NAMALWA (cell line): ENCODE data around the gene METTL26.

Experiments
- DNase-seq: peaks from one replicate; pipeline ENCODE4 v3.0.0-alpha.2; 2015; ENCODE audit warnings: low spot score

Gene METTL26

DNA sequence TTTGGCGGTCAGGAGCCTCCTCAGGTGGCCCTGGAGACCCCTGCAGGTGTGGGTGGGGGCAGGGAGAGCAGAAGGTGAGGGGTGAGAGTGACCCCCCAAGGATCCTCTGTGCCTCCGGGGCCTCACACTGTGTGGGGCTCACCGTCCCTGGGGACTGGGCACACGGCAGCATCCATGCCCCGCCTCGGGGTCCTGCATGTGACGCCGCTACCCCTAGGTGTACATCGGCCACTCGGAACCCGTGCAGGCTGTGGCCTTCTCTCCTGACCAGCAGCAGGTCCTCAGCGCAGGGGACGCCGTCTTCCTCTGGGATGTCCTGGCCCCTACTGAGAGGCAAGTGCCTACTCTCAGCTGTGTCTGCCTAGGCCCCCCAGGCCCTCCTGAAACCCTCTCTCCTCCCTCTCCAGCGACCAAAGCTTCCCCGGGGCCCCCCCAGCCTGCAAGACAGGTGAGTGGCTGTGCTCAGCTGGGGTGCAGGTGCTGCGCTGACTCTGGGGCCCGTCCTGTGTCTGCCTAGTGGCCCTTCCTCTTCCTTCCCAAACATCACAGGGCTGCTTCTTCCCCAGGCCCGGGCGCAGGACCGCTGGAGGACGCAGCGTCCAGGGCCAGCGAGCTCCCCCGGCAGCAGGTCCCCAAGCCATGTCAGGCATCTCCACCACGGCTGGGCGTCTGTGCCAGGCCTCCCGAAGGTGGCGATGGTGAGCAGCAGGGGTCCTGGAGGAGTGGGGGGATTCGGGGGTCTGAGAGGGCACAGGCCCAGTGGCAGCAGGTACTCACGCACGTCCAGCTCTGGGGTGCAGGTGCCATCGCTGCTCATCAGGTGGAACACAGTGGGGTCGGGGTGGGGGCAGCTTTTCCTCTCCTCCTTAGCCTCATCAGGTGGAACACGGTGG lies 22.8 kb upstream of the METTL26 start:
- DNase-seq = no peak

- DNase-seq = no peak
Observed at GRCh38 chr16:657487-657886, 21.4 kb upstream of the METTL26 start.

DNA sequence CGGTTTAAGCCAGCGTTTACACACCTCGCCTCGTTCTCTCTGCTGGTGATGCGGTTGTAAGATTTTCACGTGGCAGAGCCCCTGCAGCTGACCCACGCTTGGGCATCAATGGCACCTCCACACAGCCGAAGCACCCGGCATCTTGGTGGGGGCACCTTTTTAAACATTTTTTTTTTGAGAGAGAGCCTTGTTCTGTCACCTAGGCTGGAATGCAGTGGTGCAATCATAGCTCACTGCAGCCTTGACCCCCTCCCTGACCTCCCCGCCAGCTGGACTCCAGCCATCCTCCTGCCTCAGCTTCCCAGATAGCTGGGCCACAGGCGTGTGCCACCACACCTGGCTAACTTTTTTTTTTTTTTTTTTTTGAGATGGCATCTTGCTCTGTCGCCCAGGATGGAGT lies 17.9 kb upstream of the METTL26 start:
- DNase-seq = no peak

DNA sequence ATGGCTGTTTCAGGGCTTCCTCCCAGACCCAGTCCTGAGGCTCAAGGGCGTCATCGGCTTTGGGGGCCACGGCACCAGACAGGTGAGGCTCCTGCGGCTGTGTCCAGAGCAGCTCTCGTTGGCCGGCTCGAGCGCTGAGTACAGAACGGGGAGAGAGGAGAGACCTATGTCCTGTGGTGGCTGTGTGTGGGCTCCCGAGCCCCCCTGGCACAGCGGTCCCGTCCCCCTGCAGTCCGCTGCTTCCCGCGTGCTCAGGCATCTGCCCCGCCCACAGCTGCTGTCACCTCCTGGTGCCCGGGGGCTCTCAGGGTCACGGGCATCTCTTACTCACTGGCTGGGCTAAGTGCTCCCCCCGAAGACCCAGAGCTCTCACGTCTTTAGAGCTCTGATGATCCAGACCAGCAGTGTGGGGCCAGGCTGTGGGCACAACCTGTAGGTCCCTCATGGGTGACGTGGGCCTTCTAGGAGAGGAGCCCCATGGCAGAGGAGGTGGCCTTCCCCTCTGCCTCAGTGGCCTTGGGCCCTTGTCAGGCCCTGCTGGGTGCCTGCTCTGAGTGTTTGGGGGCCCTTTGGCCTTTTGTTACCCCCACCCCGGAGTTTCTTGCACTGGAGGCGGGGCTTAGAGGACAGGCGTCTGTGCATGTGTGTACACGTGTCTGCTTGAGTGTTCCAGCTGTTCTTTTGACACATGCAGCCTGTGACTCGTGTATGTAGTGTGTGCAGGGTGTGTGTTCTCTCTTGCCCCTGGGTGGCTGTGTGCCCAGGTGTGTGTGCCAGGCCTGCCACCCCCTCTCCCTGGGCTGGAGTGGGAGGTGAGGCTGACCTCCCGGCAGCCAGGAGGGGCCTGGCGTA lies 16.6 kb upstream of the METTL26 start:
- no peak for DNase-seq

DNA sequence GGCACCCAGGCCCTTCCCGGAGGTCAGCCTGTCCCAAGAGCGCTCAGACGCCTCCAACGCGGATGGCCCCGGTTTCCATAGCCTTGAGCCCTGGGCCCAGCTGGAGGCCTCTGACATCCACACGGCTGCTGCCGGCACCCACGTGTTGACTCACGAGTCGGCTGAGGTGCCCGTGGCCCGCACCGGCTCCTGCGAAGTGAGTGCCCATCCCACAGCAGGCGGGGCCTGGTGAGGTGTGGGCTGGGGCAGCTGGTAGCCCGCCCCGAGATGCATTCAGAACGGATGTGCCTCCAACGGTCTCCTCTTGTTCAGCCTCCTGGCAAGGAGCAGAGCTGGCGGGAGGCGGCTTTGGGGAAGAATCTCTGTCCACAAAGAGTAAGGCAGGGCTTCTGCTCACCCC lies 15.7 kb upstream of the METTL26 start:
- no peak for DNase-seq

GRCh38 chr16:649631-650030 lies 13.5 kb upstream of the METTL26 start:
- DNase-seq = no peak

DNA sequence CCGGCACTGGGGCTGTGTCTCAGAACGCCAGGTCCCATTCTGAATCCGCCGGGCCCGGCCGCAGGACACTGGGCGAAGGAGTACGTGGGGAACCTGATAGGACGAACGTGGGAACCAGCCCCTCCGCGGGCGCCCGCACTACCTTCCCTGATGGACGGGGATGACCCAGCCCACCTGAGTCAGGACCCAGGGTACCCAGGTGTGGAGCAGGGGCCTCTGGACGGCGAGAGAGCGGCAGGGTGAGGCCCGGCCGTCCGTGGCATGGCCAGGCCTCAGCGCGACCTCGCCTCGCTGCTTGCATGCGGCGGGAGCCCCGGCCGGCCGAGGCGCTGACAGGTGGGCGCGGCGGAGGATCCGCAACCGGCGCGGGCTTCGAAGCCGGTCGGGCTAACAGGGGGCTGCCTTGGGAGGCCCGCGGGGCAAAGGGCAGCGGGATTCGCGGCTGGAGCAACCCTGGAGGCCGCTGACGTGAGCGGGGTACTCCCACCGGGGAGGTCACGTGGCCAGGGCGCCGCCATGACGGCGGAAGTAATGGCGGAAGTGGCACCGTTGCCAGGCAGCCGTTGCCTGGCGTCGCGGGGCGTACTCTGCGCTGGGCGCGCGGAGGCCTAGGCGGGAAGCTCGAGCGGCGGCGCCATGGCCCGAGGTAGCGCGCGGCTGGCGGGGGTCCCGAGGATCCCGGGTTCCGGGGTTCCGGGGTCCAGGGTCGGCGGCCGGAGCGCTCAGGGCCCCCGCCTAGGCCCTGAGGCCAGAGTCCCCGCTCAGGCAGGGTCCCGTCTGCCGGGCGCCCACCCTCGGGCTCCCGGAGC lies 12.9 kb upstream of the METTL26 start, which contains the start of gene WDR90:
Gene WDR90, plus strand, starts transcription at position 585 of the 809 bp plus-strand sequence. Its CDS starts 52 bp downstream, at position 637.
- peak; percentile 94 for DNase-seq

DNA sequence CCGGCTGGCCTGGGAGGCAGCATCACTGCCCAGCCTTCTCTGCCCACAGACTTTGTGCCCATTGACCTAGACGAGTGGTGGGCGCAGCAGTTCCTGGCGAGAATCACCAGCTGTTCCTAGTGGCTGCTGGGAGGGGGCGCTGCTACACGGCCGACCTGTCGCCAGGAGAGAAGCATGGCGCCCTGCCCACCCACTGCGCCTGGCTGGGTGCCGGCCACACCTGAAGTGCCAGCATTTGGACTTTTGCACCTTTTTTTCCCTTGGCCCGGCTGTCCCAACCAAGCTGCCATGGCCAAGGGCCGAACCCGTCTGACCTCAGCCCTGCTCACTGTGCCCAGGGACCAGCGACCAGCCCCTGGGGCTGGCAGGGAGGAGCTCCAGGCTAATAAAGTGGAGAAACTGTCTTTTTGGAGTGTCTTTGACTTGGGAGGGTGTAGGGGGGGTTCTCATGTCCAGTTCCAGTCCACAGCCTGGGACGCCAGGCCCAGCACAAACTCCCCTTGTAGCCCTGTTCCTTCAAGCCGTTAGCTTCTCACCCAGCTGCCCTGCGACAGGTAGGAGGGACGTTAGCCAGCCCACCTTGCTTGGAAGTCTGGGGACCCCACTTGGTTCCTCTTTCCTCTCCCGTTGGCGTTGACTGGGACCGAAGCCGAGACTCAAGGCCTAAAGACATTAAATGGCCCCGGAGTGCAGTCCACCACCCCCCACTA lies 12.1 kb upstream of the METTL26 start:
- DNase-seq = peak; percentile 75

DNA sequence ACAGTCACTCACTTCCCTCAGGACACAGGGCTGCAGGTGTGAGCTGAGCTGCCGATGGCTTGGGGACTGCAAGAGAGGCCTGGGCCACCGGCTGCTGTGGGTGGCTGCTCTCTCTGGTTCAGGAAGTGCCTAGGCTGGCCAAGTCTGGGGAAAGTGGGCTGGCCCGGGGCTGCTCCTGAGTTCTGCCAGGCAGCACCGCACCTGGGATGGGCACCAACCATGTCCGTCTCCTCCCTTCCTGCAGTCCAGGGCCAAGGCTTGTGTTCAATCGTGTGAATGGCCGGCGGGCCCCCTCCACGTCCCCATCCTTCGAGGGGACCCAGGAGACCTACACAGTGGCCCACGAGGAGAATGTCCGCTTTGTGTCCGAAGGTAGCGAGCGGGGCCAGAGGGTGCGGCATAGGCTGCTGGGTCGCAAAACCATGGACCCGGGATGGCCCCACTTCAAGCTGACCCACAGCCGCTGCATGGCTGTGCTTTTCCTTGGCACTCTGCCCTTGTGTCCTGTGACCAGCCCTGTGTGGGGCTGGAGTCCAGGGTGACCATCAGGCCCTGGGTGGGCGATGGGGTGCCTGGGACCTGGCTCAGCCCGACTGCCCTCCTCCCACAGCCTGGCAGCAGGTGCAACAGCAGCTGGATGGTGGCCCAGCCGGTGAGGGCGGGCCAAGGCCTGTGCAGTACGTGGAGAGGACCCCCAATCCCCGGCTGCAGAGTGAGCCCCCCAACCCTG lies 11.2 kb upstream of the METTL26 start:
- DNase-seq = no peak

DNA sequence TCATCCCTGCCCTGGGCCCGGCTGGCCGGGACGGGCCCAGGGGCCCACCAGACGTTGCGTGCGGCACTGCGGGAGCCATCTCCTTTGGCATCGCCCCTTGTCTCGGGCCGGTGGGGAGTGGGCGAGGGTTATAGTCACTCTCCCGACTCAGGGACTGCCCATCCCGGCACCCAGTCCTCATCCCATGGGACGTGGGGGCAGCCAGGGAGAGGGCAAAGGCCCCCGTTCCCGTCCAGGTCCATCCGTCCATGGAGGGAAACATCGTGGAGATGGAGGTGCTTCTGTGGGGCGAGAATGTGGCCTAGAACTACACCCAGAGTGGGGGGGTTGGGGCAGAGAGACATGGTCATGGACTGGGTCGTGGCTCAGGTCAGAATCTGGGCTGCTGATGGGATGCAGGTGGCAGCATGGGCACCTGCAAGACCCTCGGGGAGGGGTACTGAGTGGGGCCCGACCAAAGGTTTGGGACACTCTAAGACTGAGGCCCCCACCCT lies 10.6 kb upstream of the METTL26 start:
- DNase-seq = no peak

- no peak for DNase-seq
Observed at GRCh38 chr16:645852-646678, 10.0 kb upstream of the METTL26 start.

- DNase-seq = no peak
Observed at GRCh38 chr16:644556-644955, 8.5 kb upstream of the METTL26 start.

- no peak for DNase-seq
Observed at GRCh38 chr16:643050-643368, 6.9 kb upstream of the METTL26 start.

- peak; percentile 42 for DNase-seq
Observed at GRCh38 chr16:642189-643049, 6.3 kb upstream of the METTL26 start.

DNA sequence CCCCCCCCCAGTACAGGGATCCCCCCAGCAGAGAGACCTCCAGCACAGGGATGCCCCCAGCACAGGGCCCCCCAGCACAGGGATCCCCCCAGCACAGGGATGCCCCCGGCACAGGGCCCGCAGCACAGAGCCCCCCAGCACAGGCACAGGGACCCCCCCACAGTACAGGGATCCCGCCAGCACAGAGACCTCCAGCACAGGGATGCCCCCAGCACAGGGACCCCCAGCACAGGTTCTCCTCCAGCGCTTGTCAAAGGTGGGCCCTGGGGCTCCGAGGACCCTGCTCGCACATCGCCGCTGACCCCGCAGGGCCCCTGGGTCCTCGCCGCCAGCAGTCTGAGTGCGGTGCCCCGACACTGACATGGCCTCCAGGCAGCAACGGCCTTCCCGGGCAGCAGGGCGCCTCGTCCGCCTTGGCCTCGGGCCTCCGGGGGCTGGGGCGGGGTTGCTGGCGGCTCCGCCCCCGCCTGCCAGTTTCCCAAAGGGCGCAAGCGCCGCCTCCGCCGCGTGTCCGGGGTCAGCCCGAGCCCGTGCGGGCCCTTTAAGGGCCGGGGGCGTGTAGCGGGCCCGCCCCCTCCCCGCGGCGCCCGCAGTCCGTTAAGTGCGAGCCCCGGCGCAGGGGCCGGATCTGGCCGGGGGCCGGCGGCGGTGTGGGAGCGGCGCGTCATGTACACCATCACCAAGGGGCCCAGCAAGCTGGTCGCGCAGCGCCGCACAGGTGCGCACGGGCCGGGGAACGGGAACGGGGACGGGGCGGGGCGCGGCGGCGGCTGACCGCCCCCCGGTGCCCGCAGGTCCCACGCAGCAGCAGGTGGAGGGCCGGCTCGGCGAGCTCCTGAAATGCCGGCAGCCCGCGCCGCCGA lies 5.5 kb upstream of the METTL26 start, which contains the start of gene MCRIP2:
Gene MCRIP2, plus strand, starts transcription at position 503 of the 863 bp plus-strand sequence. Its CDS starts 164 bp downstream, at position 667.
- peak; percentile 72 for DNase-seq

GRCh38 chr16:640614-641013 lies 4.5 kb upstream of the METTL26 start:
- no peak for DNase-seq

DNA sequence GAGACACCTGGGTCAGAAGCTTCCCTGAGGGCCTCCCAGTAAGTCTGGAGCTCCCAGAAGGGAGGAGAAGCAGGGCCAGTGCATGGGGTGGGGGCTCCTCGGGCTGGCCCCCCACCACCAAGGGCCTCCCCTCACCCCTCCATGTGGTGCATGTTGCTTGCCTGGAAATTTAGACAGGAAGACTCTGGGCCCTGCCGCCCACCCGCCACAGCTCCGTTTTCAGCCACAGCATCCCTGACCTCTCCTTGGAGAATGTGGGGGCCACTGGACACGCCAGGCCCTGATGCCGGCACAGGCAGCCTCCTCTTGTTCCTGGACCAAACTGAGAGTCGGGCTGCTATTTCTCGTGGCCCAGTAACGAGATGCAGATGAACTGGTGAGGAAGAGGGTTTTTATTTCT lies 2.7 kb upstream of the METTL26 start:
- no peak for DNase-seq
